GM21619 (cell line): Measurements from ENCODE around the gene BTRC.

Experiments used
- ATAC-seq: cut with Tn5 transposase; IDR thresholded peaks from one replicate; pipeline ENCODE4 v1.9.1; 2021; ENCODE audit not compliant: unreplicated experiment

The BTRC gene

DNA sequence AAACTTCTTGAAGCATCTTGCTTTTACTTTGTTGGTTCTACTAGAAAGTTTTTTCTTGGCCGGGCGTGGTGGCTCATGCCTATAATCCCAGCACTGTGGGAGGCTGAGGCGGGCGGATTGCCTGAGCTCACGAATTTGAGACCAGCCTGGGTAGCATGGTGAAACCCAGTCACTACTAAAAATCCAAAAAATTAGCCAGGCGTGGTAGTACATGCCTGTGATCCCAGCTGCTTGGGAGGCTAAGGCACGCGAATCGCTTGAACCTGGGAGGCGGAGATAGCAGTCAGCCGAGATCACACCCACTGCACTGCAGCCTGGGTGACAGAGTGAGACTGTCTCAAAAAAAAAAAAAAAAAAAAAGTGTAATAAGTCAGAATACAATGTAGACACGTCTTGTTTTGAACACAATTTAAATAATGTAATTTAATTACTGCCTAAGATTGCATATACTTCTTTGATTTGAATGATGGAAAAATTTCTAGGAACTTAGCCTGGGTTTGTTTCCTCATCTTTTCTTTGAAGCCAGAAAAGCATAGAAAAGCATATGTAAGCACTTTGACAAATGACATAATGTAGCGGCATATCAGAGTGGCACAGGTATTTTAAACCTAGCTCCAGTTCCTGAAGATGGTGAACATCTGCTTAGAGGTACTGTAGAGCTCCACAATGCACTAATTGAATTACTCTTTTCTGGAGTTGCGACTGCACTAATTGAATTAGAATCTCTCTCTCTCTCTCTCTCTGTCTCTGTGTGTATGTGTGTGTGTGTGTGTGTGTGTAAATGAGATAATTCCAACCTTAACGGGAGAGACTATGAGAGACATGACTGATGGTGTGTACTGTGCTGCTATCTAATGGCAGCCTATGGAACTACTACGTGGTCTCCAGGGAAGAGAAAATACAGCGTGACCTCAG, 87.8 kb downstream of the BTRC start:
- ATAC-seq = no peak

GRCh38 chr10:101442456-101442800, 88.5 kb downstream of the BTRC start:
- no peak for ATAC-seq

- ATAC-seq = no peak
These were observed 90.3 kb downstream of the BTRC start for GRCh38 chr10:101444058-101444898.

- ATAC-seq = no peak
These were observed 92.1 kb downstream of the BTRC start for GRCh38 chr10:101446071-101446470.

GRCh38 chr10:101446947-101447346, 93.0 kb downstream of the BTRC start:
- no peak for ATAC-seq

GRCh38 chr10:101447477-101447876, 93.5 kb downstream of the BTRC start:
- ATAC-seq = no peak

DNA sequence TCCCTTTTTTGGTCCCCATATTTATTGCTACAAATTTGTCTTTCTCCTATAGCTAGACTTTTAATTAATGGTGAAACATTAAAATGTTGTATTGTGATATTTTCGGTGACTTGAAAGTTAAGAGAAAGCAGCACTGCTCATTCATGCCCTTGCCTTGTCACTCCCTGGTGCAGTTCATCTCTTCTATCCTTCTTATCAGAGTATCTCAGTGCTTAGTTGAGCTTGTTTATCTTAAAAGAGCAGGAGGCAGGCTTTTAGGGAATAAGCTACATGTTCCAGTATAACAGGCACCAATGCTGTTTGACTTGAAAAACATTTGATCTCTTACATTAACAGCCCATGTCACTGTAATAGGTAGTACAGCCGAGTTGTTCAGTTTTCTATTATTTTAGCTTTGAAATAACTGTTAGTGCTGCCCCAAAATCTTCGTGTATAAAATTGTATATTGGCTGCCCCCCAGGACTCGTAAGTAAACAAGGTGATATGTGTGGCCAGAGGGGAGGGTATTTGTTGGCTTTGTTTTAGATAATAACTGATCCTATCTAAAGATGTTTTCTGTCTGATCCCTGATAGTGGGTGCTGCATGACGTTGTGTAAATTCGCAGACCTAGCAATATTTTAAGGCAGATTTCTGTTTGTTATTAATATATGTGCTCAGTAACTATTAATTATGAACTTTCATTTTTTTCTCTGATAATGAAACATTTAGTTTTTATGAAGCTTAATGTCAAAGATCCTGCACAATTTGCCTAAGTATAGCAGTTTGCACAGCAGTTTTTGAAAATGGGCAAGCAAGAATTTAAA, 96.5 kb downstream of the BTRC start:
- no peak for ATAC-seq

DNA sequence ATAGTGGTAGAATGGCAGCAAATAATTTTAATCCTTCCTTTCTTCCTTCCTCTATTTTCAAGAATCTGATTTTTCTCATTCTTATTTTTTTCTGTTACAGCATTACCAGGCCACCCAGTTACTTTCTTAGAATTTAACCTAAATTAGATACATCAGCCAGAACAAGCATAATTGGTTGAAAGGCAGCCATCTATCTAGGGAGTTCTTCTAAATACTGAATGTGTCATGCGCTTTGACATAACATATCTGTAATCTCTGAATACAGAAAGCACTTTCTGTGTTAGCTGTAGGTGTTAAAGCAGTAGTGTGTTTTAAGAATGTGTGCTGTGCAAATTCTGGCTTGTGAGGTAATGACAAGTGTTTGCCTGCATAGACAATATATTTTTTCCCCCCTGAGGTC, 97.3 kb downstream of the BTRC start:
- no peak for ATAC-seq

- no peak for ATAC-seq
These were observed 97.7 kb downstream of the BTRC start for GRCh38 chr10:101451667-101452069.

DNA sequence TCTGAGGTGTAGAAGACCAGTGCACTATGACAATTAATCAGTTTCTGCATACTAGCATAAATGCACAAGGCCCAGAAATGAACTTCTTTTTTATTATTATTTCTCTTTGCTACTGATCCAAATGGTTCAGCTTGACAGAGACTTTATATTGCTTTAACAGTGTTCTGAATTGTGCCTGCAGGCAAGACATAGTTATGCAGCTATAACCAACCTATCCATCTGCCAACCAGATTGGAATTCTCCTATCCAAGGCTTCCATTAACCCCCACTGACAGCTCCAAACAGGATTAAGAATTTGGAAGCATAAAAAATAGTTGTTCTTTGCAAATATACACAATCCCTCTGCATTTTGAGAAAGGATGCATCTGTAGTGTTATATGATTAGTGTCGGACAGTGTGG, 98.2 kb downstream of the BTRC start:
- no peak for ATAC-seq

DNA sequence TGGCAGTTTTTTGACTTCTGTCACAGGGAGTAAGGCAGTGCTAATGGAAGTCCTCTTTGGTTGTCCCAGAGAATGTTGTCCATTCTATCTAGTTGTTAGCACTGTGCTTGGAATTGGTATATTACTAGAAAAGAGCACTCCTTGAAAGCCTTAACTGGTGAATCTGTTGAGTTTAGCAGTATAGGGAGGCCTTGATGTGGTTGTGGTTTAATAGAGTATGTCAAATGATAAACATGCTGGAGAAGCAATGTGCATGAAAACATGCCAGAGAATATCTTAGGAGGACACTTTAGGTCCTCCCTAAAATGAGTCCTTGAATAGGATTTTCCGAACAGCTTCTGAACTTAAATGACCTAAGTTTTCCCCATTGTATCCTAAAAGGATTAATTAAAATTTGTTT, 98.6 kb downstream of the BTRC start:
- no peak for ATAC-seq

GRCh38 chr10:101453318-101453717, 99.4 kb downstream of the BTRC start:
- no peak for ATAC-seq

DNA sequence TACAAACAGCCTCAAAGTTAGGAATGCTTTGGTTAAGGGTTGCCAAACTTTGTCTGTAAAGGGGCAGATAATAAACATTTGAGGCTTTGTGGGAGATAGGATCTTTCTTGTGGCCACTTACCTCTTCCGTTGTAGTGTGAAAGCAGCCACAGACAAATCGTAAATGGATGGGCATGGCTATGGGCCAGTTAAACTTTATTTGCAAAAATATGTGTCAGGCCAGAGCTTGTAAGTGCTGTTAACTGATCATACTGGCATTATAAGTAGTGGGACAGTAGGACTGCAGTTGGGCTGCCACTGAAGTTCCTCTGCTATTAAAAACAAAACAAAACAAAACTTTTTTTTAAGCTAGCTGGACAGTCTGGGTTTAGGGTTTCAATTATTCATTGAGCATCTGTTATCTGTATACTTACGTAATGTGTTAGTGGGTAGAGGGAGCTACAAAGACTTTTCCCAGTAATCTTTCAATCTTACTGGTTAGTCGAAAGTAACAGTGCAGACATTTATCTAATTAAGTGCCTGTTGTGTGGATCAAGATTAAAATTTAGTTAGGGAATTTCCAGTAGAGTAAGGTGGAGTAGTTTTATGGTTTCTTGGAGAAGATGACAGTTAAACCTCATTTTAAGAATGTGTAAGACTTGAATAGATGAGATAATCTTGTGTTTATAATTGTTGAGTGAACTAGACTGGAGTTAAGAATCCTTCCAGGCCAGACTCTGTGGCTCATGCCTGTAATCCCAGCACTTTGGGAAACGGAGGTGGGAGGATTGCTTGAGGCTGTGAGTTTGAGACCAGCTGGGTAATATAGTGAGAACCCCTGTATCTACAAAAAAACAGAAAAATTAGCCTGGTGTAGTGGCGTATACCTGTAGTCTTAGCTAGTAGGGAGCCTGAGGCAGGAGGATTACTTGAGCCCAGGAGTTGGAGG, 100.1 kb downstream of the BTRC start:
- ATAC-seq = no peak

- ATAC-seq = no peak
These were observed 104.9 kb downstream of the BTRC start for GRCh38 chr10:101458869-101459268.

GRCh38 chr10:101464082-101464481, 110.1 kb downstream of the BTRC start:
- no peak for ATAC-seq

DNA sequence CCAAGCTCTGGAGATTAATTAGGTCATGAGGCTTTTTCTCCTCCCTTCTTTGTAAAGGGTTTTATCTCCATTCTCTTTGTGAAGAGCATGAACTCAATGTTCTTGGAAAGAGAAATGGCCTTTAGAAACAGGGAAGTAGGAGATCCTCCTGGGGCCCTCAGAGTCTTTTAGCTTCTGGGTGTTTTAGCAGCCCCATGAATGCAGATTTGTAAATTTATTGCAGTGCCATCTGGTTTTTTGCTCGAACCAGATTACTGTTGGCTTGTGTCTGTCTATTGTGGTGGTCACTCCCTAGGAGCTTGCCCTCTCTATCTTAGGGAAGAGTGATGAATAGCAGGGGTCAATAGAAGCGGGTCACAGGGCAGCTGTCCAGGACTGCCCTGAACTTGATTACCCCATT, 110.6 kb downstream of the BTRC start:
- no peak for ATAC-seq

DNA sequence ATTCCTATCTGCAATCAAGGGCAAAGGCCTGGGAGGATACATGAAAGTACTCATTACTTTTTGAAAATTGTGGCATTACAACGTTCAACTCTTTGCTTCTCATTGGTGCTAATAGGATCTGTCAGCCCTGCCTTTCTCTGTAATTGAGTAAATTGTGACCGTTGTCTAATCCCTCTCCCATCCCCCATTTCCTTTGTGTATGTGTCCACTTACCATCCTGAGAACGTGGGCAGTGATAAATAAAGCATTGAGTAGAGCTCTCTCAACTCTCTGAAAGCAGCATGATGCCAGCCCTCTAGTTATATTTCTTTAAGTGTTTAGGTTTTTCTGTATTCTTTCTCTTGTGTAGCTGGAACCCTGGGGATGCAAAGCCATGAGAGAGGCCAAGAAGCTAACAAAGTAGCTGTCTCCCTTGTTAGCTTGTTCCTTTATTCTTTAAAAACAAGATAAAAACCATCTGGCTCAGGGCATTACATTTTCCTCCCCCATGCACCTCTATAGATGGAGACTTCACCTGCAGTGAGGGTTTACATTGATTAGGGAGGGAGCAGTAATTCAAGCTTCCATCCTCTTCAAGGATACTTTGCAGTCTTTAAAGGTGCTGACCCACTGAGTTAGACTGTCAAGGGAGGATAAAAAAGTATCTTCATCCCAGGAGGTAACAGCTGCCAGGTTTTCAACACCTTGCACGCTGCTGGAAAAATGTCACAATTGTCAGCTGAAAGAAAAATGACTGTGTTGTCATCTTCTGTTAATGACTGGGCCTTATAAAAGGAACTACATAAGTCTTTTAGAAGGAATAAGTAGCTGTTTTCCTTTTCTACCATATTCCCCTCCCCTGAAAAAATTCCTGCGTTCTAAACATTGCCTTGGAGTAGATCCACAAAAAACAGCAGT, 112.3 kb downstream of the BTRC start:
- no peak for ATAC-seq

- ATAC-seq = no peak
These were observed 113.4 kb downstream of the BTRC start for GRCh38 chr10:101467286-101467770.

DNA sequence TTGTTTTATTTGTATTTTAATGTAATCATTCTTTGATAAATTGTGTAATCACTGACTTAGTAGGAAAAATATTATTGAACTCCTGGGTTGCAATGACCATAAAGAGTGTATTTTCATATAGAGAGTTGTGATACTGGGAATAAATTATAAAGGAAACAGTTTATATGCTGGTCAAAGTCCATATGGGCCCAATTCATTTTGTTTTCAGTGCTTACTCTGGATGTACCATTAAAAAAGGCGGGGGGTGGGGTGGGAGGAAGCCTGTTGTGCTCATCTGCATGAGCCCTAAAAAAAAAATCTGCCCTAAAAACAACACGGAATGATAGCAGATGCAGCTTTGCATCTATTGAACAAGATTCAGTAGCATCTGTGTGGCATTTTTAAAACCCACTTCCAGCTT, 114.2 kb downstream of the BTRC start:
- ATAC-seq = no peak
